HL-60 (cell line): Measurements from ENCODE around the gene SCGB1D1.
A peak's percentile ranks its signal among the peaks of the same experiment; 100 is the strongest.

Experiments
- DNase-seq, 2 experiments: peaks; one replicate each; pipeline ENCODE4 v3.0.0-alpha.2; 2010 to 2020; ENCODE audit warnings: low read depth in 1 of 2, low spot score in 1 of 2
- H3K27ac ChIP-seq: fragments of 250-450 bp; sonication (Bioruptor Pico); replicated peaks from 2 replicates; pipeline ENCODE4 v1.5.1; 2020; ENCODE audit warnings: mild to moderate bottlenecking, moderate library complexity
- H3K27me3 ChIP-seq: fragments of 250-450 bp; sonication (Bioruptor Pico); 2 replicates; pipeline ENCODE4 v1.5.1; 2021; ENCODE audit warnings: mild to moderate bottlenecking, moderate library complexity; ENCODE audit not compliant: insufficient read depth, poor library complexity, severe bottlenecking
- H3K4me3 ChIP-seq: replicated peaks from 2 replicates; pipeline ENCODE4 v1.5.1; 2011; ENCODE audit warnings: mild to moderate bottlenecking, control low read depth, low read length; ENCODE audit not compliant: insufficient read depth
- CTCF ChIP-seq: IDR thresholded peaks from one replicate; pipeline ENCODE4 v1.5.1; 2011; ENCODE audit warnings: low read length, control low read depth, inconsistent platforms; ENCODE audit not compliant: insufficient read depth
- GABPA ChIP-seq: IDR thresholded peaks from 2 replicates; pipeline ENCODE4 v1.6.1; 2012; ENCODE audit warnings: low read depth
- POLR2AphosphoS5 ChIP-seq: IDR thresholded peaks from 2 replicates; pipeline ENCODE4 v1.6.1; 2012; ENCODE audit warnings: low read depth
- SPI1 ChIP-seq: IDR thresholded peaks from 2 replicates; pipeline ENCODE4 v1.6.1; 2012; ENCODE audit warnings: low read depth, mild to moderate bottlenecking, borderline replicate concordance
- TF ChIP-seq, protein P1 (sequence below): IDR thresholded peaks from 2 replicates; pipeline ENCODE4 v1.6.1; 2012; ENCODE audit warnings: low read depth; ENCODE audit not compliant: insufficient replicate concordance

SCGB1D1 gene

GRCh38 chr11:62179995-62180394, 10.0 kb upstream of the SCGB1D1 start:
- TF ChIP-seq GABPA = no peak
- no peak for TF ChIP-seq CTCF
- no peak for TF ChIP-seq POLR2AphosphoS5
- no peak for TF ChIP-seq SPI1
- TF ChIP-seq, protein P1, sequence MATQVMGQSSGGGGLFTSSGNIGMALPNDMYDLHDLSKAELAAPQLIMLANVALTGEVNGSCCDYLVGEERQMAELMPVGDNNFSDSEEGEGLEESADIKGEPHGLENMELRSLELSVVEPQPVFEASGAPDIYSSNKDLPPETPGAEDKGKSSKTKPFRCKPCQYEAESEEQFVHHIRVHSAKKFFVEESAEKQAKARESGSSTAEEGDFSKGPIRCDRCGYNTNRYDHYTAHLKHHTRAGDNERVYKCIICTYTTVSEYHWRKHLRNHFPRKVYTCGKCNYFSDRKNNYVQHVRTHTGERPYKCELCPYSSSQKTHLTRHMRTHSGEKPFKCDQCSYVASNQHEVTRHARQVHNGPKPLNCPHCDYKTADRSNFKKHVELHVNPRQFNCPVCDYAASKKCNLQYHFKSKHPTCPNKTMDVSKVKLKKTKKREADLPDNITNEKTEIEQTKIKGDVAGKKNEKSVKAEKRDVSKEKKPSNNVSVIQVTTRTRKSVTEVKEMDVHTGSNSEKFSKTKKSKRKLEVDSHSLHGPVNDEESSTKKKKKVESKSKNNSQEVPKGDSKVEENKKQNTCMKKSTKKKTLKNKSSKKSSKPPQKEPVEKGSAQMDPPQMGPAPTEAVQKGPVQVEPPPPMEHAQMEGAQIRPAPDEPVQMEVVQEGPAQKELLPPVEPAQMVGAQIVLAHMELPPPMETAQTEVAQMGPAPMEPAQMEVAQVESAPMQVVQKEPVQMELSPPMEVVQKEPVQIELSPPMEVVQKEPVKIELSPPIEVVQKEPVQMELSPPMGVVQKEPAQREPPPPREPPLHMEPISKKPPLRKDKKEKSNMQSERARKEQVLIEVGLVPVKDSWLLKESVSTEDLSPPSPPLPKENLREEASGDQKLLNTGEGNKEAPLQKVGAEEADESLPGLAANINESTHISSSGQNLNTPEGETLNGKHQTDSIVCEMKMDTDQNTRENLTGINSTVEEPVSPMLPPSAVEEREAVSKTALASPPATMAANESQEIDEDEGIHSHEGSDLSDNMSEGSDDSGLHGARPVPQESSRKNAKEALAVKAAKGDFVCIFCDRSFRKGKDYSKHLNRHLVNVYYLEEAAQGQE = no peak
- peaks cover 2% of the 10 kb centered on the region for H3K27me3 ChIP-seq
- H3K27ac ChIP-seq = no peak overlapping the region
- no peak overlapping the region for H3K4me3 ChIP-seq
- DNase-seq = no peak

DNA sequence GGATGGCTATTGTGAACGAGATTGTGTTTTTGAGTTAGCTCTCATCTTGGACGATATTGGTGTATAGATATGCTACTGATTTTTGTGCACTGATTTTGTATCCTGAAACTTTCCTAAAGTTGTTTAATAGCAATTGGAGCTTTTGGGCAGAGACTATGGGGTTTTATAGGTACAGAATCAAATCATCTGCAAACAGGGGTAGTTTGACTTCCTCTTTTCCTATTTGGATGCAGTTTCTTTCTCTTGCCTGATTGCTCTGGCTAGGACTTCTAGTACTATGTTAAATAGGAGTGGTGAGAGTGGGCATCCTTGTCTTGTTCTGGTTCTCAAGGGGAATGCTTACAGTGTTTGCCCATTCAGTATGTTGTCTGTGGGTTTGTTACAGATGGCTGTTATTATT, 8.9 kb upstream of the SCGB1D1 start:
- Histone ChIP-seq H3K27me3 (peaks cover 2% of the 10 kb centered on the region), H3K27ac (no peak overlapping the region), H3K4me3 (no peak overlapping the region)
- no peak for DNase-seq
- TF ChIP-seq, protein P1 = no peak
- TF ChIP-seq GABPA = no peak
- no peak for TF ChIP-seq CTCF
- no peak for TF ChIP-seq POLR2AphosphoS5
- TF ChIP-seq SPI1 = peak; percentile 66

- no peak for DNase-seq
- no peak overlapping the region for H3K4me3 ChIP-seq
- TF ChIP-seq GABPA = no peak
- TF ChIP-seq SPI1 = no peak
- TF ChIP-seq CTCF = no peak
- TF ChIP-seq, protein P1 = no peak
- no peak for TF ChIP-seq POLR2AphosphoS5
- peaks cover 2% of the 10 kb centered on the region for H3K27me3 ChIP-seq
- H3K27ac ChIP-seq = no peak overlapping the region
Observed at GRCh38 chr11:62182147-62182891, 7.7 kb upstream of the SCGB1D1 start.
